Left ventricle myocardium inferior (tissue), 1 donor: ENCODE data around the gene C5. TPM values are rescaled to one million over a fixed set of nuclear protein-coding genes. Genes with fewer than 3 reads are reported as not detected.

Experiments used
- DNase-seq: peaks from one replicate; pipeline ENCODE4 v3.0.0-alpha.2; 2020
- H3K27ac ChIP-seq: fragments of 200-600 bp; replicated peaks from 2 replicates; pipeline ENCODE4 v1.8.0; 2021
- H3K27me3 ChIP-seq: fragments of 200-600 bp; 2 replicates; pipeline ENCODE4 v1.8.0; 2021; ENCODE audit warnings: low read depth
- H3K36me3 ChIP-seq: fragments of 200-600 bp; 2 replicates; pipeline ENCODE4 v1.8.0; 2021
- H3K4me1 ChIP-seq: fragments of 200-600 bp; 2 replicates; pipeline ENCODE4 v1.8.0; 2021
- H3K4me3 ChIP-seq: fragments of 200-600 bp; 2 replicates; pipeline ENCODE4 v1.8.0; 2021; ENCODE audit warnings: mild to moderate bottlenecking, moderate library complexity
- H3K9me3 ChIP-seq: fragments of 200-600 bp; replicated peaks from 2 replicates; pipeline ENCODE4 v1.8.0; 2021
- intact Hi-C: fragments of 100-400 bp; cut with micrococcal nuclease; formaldehyde crosslinking; loops from one replicate; pipeline ENCODE4 v1.11.0; 2022
- total RNA-seq: library from RNA; stranded (reverse); fragmentation: NEBNext Ultra II Directional; extraction: Animal tissue kit (Norgen Biotek cat#: 25700); gene quantifications from one replicate; pipeline ENCODE4 v1.2.1, GENCODE V29; 2021
- TF ChIP-seq, protein P1 (sequence below): fragments of 200-600 bp; IDR thresholded peaks from 2 replicates; pipeline ENCODE4 v1.8.0; 2021; ENCODE audit warnings: antibody characterized with exemption, mild to moderate bottlenecking, borderline replicate concordance
- donor health status: DM: no; HTN: yes; CAD: no; lungs with severe emphysema.

The C5 gene
- total RNA-seq, 1 donor from 2014 or later = 0.63 TPM

DNA sequence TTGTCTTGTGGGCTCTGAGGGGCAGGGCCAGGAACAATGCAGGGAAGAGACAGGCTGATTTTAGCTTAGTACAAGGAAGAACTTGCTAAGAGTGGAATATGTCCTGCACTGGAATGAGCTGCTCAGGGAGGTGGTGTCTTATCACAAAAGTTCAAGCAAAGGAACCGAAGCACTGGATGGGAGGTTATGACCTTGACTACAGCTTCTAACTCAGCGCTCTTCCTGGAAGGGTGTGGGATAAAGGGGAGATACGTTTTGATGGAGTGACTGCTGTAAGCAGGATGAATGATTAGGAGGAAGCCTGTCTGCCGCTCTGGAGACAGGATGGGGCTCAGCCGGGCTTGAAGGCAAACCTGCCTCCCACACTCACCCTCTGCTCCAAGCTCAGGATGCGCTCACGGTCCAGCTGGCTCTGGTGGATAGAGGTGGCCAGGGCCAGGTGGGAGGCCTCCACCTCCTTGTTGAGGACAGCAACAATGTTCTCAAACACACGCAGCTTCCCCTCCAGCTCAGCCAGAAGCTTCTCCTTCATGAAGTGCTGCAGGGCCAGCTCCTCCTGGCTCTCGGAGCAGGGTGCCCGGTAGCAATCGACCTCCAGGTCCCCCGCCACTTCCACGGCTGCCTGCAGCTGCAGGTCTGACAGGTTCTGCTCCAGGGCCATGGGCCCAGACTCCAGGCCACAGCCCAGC, 137.0 kb downstream of the C5 start:
- H3K4me1 ChIP-seq = peaks cover 16% of the 10 kb centered on the region
- H3K36me3 ChIP-seq = peaks cover 15% of the 10 kb centered on the region
- H3K27ac ChIP-seq = no peak overlapping the region
- intact Hi-C loops = no loop called here
- H3K4me3 ChIP-seq = no peak overlapping the region
- TF ChIP-seq, protein P1, sequence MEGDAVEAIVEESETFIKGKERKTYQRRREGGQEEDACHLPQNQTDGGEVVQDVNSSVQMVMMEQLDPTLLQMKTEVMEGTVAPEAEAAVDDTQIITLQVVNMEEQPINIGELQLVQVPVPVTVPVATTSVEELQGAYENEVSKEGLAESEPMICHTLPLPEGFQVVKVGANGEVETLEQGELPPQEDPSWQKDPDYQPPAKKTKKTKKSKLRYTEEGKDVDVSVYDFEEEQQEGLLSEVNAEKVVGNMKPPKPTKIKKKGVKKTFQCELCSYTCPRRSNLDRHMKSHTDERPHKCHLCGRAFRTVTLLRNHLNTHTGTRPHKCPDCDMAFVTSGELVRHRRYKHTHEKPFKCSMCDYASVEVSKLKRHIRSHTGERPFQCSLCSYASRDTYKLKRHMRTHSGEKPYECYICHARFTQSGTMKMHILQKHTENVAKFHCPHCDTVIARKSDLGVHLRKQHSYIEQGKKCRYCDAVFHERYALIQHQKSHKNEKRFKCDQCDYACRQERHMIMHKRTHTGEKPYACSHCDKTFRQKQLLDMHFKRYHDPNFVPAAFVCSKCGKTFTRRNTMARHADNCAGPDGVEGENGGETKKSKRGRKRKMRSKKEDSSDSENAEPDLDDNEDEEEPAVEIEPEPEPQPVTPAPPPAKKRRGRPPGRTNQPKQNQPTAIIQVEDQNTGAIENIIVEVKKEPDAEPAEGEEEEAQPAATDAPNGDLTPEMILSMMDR = no peak
- no peaks in the 10 kb centered on the region for H3K9me3 ChIP-seq
- no peak for DNase-seq
- H3K27me3 ChIP-seq = no peaks in the 10 kb centered on the region

DNA sequence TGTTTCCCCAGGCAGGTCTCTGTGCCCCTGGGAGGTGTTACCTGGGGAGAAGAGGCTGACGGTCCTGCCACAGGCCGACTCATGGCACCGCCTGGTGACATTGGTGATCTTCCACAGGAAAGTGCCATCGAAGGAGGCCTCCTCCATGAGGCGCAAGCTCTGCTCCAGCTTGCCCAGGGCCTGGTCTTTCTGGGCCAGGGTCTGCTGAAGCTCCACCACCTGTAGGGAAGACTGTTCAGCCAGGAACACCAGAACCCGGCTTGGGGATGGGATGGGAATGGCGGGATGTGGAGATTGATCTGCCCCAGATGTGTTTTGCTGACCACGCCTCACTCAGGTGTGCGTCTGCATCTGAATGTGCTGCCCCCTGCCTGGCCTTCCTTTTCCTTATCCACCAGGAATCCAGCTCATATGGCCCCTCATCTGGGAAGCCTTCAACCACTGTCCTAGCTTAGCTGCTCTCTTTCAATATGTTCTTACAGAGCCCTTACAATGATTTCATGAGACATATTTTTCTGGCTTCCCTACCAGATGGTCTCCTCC, 138.7 kb downstream of the C5 start:
- H3K9me3 ChIP-seq = no peaks in the 10 kb centered on the region
- peaks cover 15% of the 10 kb centered on the region for H3K36me3 ChIP-seq
- intact Hi-C loops = no loop called here
- H3K4me1 ChIP-seq = peaks cover 9% of the 10 kb centered on the region
- H3K27me3 ChIP-seq = no peaks in the 10 kb centered on the region
- no peak overlapping the region for H3K27ac ChIP-seq
- DNase-seq = no peak
- TF ChIP-seq, protein P1 = no peak
- no peak overlapping the region for H3K4me3 ChIP-seq

GRCh38 chr9:120910643-120911042, 139.4 kb downstream of the C5 start:
- H3K4me3 ChIP-seq = no peak overlapping the region
- intact Hi-C loops = no loop called here
- TF ChIP-seq, protein P1 = no peak
- no peaks in the 10 kb centered on the region for H3K27me3 ChIP-seq
- peaks cover 15% of the 10 kb centered on the region for H3K36me3 ChIP-seq
- no peak overlapping the region for H3K27ac ChIP-seq
- H3K4me1 ChIP-seq = peaks cover 4% of the 10 kb centered on the region
- no peaks in the 10 kb centered on the region for H3K9me3 ChIP-seq
- DNase-seq = no peak

DNA sequence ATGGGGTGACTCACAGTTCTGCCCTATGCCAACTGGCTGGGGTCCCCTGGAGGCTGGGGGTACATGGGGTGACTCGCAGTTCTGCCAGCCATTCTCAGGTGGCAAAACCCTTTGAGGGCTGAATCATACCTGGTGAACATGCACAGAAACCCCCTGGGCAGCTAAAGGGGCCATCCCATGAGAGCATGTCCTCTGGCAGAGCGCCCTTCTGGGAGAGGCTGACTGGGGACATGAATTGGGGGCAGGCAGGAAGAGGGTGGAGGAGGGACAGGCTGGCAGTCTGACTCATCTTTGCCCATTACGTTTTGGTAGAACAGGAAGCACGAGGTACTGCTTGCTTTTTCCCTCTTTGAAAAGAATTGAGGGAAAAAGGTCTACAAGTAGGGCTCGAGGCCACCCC, 140.2 kb downstream of the C5 start:
- Histone ChIP-seq H3K27ac (no peak overlapping the region), H3K4me3 (no peak overlapping the region), H3K27me3 (no peaks in the 10 kb centered on the region), H3K9me3 (no peaks in the 10 kb centered on the region), H3K4me1 (peaks cover 4% of the 10 kb centered on the region), H3K36me3 (peaks cover 16% of the 10 kb centered on the region)
- no peak for DNase-seq
- TF ChIP-seq, protein P1 = no peak
- intact Hi-C loops = no loop called here

DNA sequence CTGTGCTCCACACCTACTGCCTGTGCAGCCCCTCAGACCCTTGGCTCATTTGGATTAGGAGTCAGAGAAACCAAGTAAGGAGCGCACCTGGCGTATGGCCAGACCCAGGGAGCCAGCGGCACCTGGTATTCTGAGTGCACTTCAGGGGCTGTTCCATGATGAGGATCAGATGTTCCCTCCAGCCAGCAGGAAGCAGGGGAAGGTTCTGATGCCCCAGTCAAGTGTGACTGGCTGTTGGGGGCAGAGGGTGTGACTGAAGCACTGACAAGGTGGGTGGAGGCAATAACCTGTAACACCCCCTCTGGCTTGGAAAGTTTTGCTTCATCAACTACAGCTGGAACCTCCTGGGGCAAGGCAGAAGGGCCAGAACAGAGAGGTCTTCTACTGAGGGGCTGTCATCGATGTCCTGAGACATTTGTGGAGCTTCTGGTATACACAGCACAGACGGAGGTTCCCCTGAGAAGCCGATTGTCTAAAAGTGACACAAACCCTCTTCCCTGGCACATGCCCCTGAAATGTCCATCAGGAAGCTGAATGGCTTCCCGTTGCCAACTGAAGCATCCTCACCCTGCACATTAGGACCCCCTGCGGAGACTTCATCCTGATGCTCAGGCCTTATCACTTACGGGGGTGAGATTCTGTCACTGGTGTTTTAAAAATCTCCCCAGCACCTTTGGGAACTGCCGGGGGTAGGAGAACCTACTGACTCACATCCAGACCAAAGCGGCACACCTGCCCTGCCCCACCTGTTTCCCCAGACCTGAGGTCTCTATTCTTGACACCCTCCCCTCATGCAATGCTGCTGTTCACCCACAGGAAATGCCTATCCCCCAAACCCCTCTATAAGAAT, 144.5 kb downstream of the C5 start:
- Histone ChIP-seq H3K4me1 (no peaks in the 10 kb centered on the region), H3K36me3 (peaks cover 18% of the 10 kb centered on the region), H3K4me3 (no peak overlapping the region), H3K9me3 (no peaks in the 10 kb centered on the region), H3K27me3 (no peaks in the 10 kb centered on the region), H3K27ac (no peak overlapping the region)
- intact Hi-C loops = no loop called here
- no peak for DNase-seq
- TF ChIP-seq, protein P1 = no peak
